HepG2 (cell line): Measurements from ENCODE around the gene FGA. TPM values are rescaled to one million over a fixed set of nuclear protein-coding genes. Genes with fewer than 3 reads are reported as not detected.

Source experiments
- GTF2F1 ChIP-seq: fragments of 150-350 bp; IDR thresholded peaks from 2 replicates; pipeline ENCODE4 v1.6.1; 2014; ENCODE audit warnings: low read length
- NFAT5 ChIP-seq: sonication (generic); formaldehyde crosslinking; IDR thresholded peaks from 2 replicates; pipeline ENCODE4 v1.4.0; 2020; ENCODE audit warnings: missing genetic modification reagents
- NFE2L1 ChIP-seq: sonication (generic); formaldehyde crosslinking; IDR thresholded peaks from 2 replicates; pipeline ENCODE4 v1.4.0; 2020; ENCODE audit warnings: missing genetic modification reagents, mild to moderate bottlenecking, borderline replicate concordance
- PAWR ChIP-seq: sonication (generic); formaldehyde crosslinking; IDR thresholded peaks from 2 replicates; pipeline ENCODE4 v1.4.0; 2020; ENCODE audit warnings: missing genetic modification reagents, mild to moderate bottlenecking, borderline replicate concordance
- REL ChIP-seq: sonication (generic); formaldehyde crosslinking; conservative IDR thresholded peaks from 2 replicates; pipeline ENCODE4 v1.8.0; 2022; ENCODE audit warnings: mild to moderate bottlenecking, missing genetic modification reagents, moderate library complexity
- SNRNP70 ChIP-seq: fragments of 200-400 bp; formaldehyde crosslinking; IDR thresholded peaks from 2 replicates; pipeline ENCODE4 v1.6.1; 2017; ENCODE audit warnings: mild to moderate bottlenecking, low read depth, low read length, moderate library complexity
- U2AF1 ChIP-seq: fragments of 200-400 bp; formaldehyde crosslinking; optimal IDR thresholded peaks from 2 replicates; pipeline ENCODE3; 2017; ENCODE audit warnings: mild to moderate bottlenecking, low read depth, low read length
- ZBTB40 ChIP-seq, 2 experiments: fragments of 450-650 bp in 1 of 2; sonication (generic) in 1 of 2; formaldehyde crosslinking in 1 of 2; IDR thresholded peaks; 2 replicates each; pipeline versions ENCODE4 v1.6.1 to v1.8.0; 2016 to 2022; ENCODE audit warnings: antibody characterized with exemption in 1 of 2, mild to moderate bottlenecking in 1 of 2, missing genetic modification reagents in 1 of 2
- ZBTB7A ChIP-seq: sonication (generic); formaldehyde crosslinking; IDR thresholded peaks from 2 replicates; pipeline ENCODE4 v1.8.0; 2022; ENCODE audit warnings: mild to moderate bottlenecking, missing genetic modification reagents
- ZNF512B ChIP-seq: sonication (generic); formaldehyde crosslinking; IDR thresholded peaks from 2 replicates; pipeline ENCODE4 v1.5.1; 2020; ENCODE audit warnings: missing genetic modification reagents, mild to moderate bottlenecking, borderline replicate concordance
- ZNF547 ChIP-seq: sonication (generic); formaldehyde crosslinking; IDR thresholded peaks from 2 replicates; pipeline ENCODE4 v1.5.1; 2020; ENCODE audit warnings: mild to moderate bottlenecking, missing genetic modification reagents
- polyA plus RNA-seq, 8 experiments: library from polyadenylated mRNA; depleted of rRNA in 3 of 8; stranded (reverse) in 7 of 8; unstranded in 1 of 8; fragments of >200 nt; fragmentation: Illumina TruSeq in 4 of 8; extraction: Trizol in 4 of 8; gene quantifications; 2 replicates each; pipeline versions ENCODE4 v1.2.1 to v1.2.3, GENCODE V29; 2011 to 2016; ENCODE audit warnings: low read depth in 4 of 8, missing spikeins in 1 of 8, mixed read lengths in 1 of 8; ENCODE audit not compliant: insufficient read depth in 1 of 8
- total RNA-seq, 5 experiments: library from RNA; depleted of rRNA; stranded (reverse); fragments of >200 nt; fragmentation: Illumina TruSeq; extraction: Trizol; gene quantifications; 2 replicates each; pipeline ENCODE4 v1.2.3, GENCODE V29; 2016; ENCODE audit warnings: low read depth in 1 of 5

The FGA gene
- total and polyA plus RNA-seq, 2 of the 13 experiments (the other 11 are each of a cell fraction or from before 2014, with no cell fraction given): 640 to 1,523 TPM

GRCh38 chr4:154626793-154627484 is 36.4 kb upstream of the FGA start (continued):
- TF ChIP-seq NFAT5 (CRISPR knock-in tag) (no peak), NFE2L1 (no peak), SNRNP70 (no peak), GTF2F1 (no peak), PAWR (no peak), REL (CRISPR knock-in tag) (no peak), ZBTB40 (IDR thresholded peaks at IDR 0.05) (no peak), ZBTB40 (CRISPR knock-in tag; IDR thresholded peaks at IDR 0.05) (no peak), ZNF512B (CRISPR knock-in tag) (no peak), ZBTB7A (no peak), U2AF1 (no peak), ZNF547 (CRISPR knock-in tag) (no peak)
